Measurements from ENCODE around the gene ALKBH7.
"Not testable (repeated sequence)": the region's sequence is repeated elsewhere in the genome, so short reads cannot be mapped to it uniquely, and the experiment has no call there.

Gene ALKBH7, protein sequence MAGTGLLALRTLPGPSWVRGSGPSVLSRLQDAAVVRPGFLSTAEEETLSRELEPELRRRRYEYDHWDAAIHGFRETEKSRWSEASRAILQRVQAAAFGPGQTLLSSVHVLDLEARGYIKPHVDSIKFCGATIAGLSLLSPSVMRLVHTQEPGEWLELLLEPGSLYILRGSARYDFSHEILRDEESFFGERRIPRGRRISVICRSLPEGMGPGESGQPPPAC

DNA sequence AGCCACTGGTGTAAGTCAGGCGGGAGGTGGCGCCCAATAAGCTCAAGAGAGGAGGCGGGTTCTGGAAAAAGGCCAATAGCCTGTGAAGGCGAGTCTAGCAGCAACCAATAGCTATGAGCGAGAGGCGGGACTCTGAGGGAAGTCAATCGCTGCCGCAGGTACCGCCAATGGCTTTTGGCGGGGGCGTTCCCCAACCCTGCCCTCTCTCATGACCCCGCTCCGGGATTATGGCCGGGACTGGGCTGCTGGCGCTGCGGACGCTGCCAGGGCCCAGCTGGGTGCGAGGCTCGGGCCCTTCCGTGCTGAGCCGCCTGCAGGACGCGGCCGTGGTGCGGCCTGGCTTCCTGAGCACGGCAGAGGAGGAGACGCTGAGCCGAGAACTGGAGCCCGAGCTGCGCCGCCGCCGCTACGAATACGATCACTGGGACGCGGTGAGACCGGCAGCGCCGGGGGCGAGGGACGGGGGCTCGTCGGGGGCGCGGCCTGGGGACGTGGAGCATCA lies at the start of gene ALKBH7:
ALKBH7 (plus strand) TSS at position 201 of the 502 bp plus-strand sequence; CDS start at position 228, 27 bp downstream.
- peak; percentile 98 for DNase-seq

GRCh38 chr19:6324757-6325156 lies 47.8 kb upstream of the ALKBH7 start:
- DNase-seq, result no peak

DNA sequence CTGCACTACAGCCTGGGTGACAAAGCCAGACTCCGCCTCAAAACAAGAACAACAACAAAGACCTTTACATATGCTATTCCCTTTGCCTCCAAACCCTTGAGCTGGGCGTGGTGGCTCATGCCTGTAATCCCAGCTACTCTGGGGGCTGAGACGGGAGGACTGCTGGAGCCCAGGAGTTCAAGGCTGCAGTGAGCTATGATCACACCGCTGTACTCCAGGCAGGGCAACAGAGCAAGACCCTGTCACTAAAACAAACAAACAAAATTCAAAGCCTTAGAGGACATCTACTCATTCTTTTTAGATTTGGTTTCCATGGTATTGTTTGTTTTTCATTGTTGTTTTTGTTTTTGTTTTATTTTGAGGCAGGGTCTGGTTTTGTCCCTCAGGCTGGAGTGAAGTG lies 47.0 kb upstream of the ALKBH7 start:
- DNase-seq, result no peak

DNA sequence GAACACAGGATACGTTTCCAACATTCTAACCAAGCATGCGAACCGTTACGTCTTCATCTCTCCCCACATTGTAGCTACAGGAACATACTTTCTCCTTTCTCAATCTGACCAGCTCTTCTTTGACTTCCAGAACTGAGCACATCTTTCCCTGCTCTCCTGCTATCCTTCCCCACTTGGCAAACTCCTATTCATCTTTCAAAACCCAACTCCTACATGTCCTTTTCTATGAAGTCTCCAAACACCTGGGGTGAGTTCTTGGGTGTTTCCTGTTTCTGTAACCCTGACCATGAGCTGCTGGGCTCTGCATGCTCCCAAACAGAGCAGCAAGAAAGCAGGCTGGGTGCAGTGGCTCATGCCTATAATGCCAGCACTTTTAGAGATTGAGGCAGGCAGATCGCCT lies 45.8 kb upstream of the ALKBH7 start:
- no peak for DNase-seq

GRCh38 chr19:6333439-6333838 lies 39.2 kb upstream of the ALKBH7 start, which contains the start of gene ACER1:
ACER1 (minus strand) TSS chr19:6333612; CDS start chr19:6333551, 61 bp downstream.
- DNase-seq, result no peak

DNA sequence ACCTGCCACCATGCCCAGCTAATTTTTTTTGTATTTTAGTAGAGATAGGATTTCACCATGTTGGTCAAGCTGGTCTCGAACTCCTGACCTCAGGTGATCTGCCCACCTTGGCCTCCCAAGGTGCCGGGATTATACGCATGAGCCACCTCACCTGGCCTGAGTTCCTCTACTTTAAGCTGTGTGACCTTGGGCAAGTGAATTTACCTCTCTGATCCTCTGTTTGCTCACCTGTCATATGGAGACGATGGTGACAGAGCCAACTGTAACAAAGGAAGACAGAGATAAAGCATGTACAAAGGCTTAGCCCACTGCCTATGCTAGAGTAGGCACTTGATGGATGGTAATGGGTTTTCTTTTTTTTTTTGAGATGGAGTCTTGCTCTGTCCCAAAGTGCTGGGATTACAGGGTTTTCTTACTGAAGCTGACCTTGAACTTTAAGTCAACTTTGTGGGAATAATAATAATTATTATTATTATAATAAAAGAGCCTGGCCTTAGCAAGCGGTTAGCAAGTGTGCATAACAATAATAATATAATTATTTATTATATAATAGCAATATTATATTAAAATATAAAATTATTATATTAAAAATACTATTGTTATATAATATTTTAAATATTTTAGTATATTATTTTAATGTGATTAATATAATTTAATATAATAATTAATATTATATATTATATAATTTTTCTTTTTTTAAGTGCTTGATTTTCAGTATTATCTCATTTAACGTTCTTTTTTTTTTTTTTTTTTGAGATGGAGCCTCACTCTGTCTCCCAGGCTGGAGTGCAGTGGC lies 37.9 kb upstream of the ALKBH7 start:
- DNase-seq, result no peak

DNA sequence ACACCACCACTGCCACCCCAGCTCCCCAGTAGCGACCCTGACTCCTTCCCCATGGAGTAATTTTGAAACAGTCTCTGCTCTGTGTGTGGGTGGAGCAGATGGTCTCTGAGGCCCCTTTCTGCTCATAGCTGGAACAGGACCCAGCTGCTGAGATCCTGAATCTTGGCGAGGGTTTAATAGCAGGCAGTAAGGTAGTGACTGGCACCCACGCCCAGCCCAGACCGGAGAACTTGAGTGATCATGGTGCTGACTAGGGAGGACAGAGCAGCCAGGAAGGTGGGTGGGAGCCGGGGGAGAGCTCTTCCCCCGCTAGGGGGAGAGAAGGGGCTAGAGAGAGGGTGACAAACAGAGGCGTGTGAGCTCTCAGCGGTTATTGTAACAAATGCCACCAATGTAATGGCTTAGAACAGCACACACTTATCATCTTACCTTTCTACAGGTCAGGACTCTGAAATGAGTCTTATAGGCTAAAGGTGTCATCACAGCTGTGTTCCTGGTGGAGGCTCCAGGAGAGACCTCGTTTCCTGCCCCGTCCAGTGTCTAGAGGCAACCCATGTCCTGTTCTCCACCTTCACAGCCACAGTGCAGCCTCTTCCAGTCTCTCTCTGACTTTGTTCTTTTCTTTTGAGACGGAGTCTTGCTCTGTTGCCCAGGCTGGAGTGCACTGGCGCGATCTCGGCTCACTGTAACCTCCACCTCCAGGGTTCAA lies 31.9 kb upstream of the ALKBH7 start:
- DNase-seq, result no peak

GRCh38 chr19:6343462-6343861 lies 29.1 kb upstream of the ALKBH7 start:
- no peak for DNase-seq

GRCh38 chr19:6349271-6349670 lies 23.3 kb upstream of the ALKBH7 start:
- DNase-seq, result not testable (repeated sequence)

- DNase-seq, result no peak
Observed at GRCh38 chr19:6350688-6351087, 21.9 kb upstream of the ALKBH7 start.

- DNase-seq, result no peak
Observed at GRCh38 chr19:6352381-6353165, 20.0 kb upstream of the ALKBH7 start.

DNA sequence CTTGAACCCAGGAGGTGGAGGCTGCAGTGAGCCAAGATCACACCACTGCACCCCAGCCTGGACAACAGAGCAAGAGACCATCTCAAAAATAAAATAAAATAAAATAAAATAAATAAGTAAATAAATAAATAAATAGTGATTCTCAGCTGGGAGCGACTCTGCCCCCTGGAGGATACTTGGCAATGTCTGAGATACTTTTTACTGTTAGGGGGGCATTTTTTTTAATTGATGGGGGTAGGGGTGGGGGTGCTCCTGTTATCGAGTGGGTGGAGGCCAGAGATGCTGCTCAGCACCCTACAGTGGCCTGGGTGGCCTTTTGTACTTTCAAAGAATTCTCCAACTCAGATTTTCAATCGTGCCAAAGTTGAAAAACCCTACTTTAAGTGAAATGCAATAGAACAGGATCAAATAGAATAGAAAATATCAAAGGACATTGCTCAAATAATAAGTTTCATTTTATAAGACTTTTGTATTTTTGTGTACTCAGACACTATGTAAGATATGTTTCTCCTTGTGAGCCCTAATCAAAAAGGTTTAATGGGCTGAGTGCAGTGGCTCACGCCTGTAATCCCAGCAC lies 18.4 kb upstream of the ALKBH7 start:
- no peak for DNase-seq

DNA sequence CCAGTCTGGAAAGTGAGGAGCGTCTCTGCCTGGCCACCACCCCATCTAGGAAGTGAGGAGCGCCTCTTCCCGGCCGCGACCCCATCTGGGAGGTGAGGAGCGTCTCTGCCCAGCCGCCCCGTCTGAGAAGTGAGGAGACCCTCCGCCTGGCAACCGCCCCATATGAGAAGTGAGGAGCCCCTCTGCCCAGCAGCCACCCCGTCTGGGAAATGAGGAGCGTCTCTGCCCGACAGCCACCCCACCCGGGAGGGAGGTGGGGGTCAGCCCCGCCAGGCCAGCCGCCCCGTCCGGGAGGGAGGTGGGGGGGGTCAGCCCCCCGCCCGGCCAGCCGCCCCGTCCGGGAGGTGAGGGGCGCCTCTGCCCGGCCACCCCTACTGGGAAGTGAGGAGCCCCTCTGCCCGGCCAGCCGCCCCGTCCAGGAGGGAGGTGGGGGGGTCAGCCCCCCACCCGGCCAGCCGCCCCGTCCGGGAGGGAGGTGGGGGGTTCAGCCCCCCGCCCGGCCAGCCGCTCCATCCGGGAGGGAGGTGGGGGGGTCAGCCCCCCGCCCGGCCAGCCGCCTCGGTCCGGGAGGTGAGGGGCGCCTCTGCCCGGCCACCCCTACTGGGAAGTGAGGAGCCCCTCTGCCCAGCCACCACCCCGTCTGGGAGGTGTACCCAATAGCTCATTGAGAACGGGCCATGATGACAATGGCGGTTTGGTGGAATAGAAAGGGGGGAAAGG lies 17.1 kb upstream of the ALKBH7 start:
- DNase-seq, result not testable (repeated sequence)

GRCh38 chr19:6357174-6357573 lies 15.4 kb upstream of the ALKBH7 start:
- DNase-seq, result no peak

DNA sequence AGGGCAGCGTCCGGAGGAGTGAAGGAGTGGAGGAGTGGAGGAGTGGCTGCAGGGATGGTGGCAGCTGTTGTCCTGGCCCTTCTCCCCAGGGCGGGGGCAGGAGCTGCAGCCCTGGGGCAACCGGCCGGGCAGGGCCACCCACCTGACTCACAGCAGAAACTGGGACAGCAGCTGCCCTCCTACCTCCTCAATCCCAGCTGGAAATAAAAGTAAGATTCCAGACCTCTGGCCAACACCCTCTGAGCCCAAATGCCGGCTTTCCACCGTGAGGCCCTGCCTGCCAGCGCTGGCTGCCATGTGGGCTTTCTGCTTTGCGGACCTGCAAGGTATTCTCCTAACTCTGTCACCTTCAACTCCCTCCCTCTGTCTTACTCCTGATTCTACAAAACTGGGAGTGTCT lies 14.6 kb upstream of the ALKBH7 start:
- no peak for DNase-seq

DNA sequence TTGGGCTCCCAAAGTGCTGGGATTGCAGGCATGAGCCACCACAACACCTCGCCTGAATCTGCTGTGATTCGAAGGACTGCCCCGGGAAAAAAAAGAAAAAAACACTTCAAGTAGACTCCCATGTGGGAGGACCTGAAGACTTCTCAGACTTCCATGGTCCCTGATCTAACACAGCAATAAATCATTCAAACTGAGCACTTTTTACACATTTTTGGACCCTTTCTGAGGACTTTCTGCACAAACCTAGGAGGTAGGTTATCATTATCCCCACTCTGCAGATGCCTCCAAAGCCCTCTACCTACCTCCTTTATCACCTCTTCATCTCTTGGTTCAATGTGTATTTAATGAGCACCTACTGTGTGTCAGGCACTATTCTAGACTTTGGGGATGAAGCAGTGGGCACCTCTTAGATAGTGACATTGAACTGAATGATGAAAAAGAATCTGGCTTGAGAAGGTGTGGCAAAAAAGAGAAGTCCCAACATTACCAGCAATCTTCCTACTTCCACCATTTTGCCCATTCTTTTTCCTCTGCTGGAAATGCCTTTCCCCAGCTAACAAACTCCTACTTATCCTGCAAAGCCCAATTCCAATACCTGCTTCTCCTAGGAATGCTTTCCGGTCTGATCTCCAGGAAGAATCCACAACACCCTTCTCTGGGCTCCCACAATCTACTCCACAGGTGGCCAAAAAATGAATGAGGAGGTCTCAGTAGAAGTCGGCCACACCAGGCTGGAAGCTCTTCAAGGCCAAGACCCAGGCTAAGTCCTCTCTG lies 12.8 kb upstream of the ALKBH7 start:
- no peak for DNase-seq

DNA sequence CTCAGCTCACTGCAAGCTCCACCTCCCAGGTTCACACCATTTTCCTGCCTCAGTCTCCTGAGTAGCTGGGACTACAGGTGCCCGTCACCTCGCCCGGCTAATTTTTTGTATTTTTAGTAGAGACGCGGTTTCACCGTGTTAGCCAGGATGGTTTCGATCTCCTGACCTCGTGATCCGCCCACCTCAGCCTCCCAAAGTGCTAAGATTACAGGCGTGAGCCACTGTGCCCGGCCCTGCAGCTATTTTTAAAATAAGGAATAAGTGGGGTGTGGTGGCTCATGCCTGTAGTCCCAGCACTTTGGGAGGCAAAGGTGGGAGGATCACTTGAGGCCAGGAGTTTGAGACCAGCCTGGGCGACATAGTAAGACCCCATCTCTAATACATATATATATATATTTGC lies 12.1 kb upstream of the ALKBH7 start:
- not testable (repeated sequence) for DNase-seq

- DNase-seq, result not testable (repeated sequence)
Observed at GRCh38 chr19:6360857-6361216, 11.8 kb upstream of the ALKBH7 start.

- DNase-seq, result no peak
Observed at GRCh38 chr19:6362027-6362350, 10.6 kb upstream of the ALKBH7 start.

- peak; percentile 75 for DNase-seq
Observed at GRCh38 chr19:6362351-6362801, 10.2 kb upstream of the ALKBH7 start.

GRCh38 chr19:6364353-6364752 lies 8.2 kb upstream of the ALKBH7 start:
- DNase-seq, result no peak
